Endothelial cell (in vitro differentiated cells): ENCODE results near the gene C19orf67. TPM values are rescaled to one million over a fixed set of nuclear protein-coding genes. Genes with fewer than 3 reads are reported as not detected.
"Not testable (repeated sequence)": the region's sequence is repeated elsewhere in the genome, so short reads cannot be mapped to it uniquely, and the experiment has no call there.

Source experiments
- DNase-seq: peaks from one replicate; pipeline ENCODE4 v3.0.0; 2021; ENCODE audit warnings: low spot score
- H3K27ac Mint-ChIP-seq: one replicate; pipeline ENCODE4 v1.8.0; 2021; ENCODE audit warnings: mixed read lengths, inconsistent platforms; ENCODE audit not compliant: unreplicated experiment
- H3K27me3 Mint-ChIP-seq: one replicate; pipeline ENCODE4 v1.8.0; 2021; ENCODE audit warnings: mild to moderate bottlenecking, moderate library complexity, mixed read lengths, inconsistent platforms; ENCODE audit not compliant: unreplicated experiment
- H3K36me3 Mint-ChIP-seq: one replicate; pipeline ENCODE4 v1.8.0; 2021; ENCODE audit warnings: mild to moderate bottlenecking, low read depth, mixed read lengths, inconsistent platforms; ENCODE audit not compliant: unreplicated experiment
- H3K4me1 Mint-ChIP-seq: one replicate; pipeline ENCODE4 v1.8.0; 2021; ENCODE audit warnings: mild to moderate bottlenecking, mixed read lengths, inconsistent platforms; ENCODE audit not compliant: unreplicated experiment
- H3K4me3 Mint-ChIP-seq: one replicate; pipeline ENCODE4 v1.8.0; 2021; ENCODE audit warnings: mild to moderate bottlenecking, mixed read lengths, inconsistent platforms; ENCODE audit not compliant: unreplicated experiment
- H3K9me3 Mint-ChIP-seq: one replicate; pipeline ENCODE4 v1.8.0; 2021; ENCODE audit warnings: mixed read lengths, inconsistent platforms; ENCODE audit not compliant: unreplicated experiment
- total RNA-seq: library from RNA; stranded (reverse); fragmentation: NEBNext Ultra II Directional; extraction: Animal tissue kit (Norgen Biotek cat#: 25700); gene quantifications from one replicate; pipeline ENCODE4 v1.2.1, GENCODE V29; 2021; ENCODE audit not compliant: unreplicated experiment
- TF ChIP-seq, protein P1 (sequence below): fragments of 200-600 bp; sonication (generic); IDR thresholded peaks from one replicate; pipeline ENCODE4 v1.5.0; 2021; ENCODE audit warnings: antibody characterized with exemption; ENCODE audit not compliant: unreplicated experiment

Gene C19orf67
- total RNA-seq, 1 donor from 2014 or later = not detected

DNA sequence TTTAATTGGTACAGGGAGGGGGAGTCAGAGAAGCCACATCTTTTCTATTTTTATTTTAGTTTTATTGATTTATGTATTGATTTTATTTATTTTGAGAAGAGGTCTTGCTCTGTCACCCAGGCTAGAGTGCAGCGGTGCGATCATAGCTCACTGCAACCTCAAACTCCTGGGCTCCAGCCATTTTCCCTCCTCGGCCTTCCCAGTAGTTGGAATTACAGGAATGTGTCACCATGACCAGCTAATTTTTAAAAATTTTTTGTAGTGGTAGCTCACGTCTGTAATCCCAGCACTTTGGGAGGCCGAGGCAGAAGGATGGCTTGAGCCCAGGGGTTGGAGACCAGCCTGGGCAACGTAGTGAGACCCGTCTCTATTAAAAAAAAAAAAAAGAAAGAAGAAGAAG lies 49.9 kb downstream of the C19orf67 start:
- H3K9me3 Mint-ChIP-seq = no peaks in the 10 kb centered on the region
- H3K36me3 Mint-ChIP-seq = no peaks in the 10 kb centered on the region
- no peak overlapping the region for H3K27ac Mint-ChIP-seq
- TF ChIP-seq, protein P1, sequence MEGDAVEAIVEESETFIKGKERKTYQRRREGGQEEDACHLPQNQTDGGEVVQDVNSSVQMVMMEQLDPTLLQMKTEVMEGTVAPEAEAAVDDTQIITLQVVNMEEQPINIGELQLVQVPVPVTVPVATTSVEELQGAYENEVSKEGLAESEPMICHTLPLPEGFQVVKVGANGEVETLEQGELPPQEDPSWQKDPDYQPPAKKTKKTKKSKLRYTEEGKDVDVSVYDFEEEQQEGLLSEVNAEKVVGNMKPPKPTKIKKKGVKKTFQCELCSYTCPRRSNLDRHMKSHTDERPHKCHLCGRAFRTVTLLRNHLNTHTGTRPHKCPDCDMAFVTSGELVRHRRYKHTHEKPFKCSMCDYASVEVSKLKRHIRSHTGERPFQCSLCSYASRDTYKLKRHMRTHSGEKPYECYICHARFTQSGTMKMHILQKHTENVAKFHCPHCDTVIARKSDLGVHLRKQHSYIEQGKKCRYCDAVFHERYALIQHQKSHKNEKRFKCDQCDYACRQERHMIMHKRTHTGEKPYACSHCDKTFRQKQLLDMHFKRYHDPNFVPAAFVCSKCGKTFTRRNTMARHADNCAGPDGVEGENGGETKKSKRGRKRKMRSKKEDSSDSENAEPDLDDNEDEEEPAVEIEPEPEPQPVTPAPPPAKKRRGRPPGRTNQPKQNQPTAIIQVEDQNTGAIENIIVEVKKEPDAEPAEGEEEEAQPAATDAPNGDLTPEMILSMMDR = no peak
- peaks cover 10% of the 10 kb centered on the region for H3K27me3 Mint-ChIP-seq
- no peak for DNase-seq
- H3K4me1 Mint-ChIP-seq = peaks cover 3% of the 10 kb centered on the region
- no peak overlapping the region for H3K4me3 Mint-ChIP-seq

DNA sequence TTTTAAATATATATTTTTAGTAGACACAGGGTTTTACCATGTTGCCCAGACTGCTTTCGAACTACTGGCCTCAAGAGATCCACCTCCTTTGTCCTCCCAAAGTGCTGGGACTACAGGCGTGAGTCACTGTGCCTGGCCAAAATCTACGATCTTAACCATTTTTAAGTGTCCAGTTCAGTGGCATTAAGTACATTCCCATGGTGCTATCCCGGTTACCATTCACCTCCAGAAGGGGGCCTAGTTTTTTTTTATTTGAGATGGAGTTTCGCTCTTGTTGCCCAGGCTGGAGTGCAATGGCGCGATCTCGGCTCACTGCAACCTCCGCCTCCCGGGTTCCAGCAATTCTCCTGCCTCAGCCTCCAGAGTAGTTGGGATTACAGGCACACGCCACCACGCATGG lies 50.4 kb downstream of the C19orf67 start:
- H3K36me3 Mint-ChIP-seq, DNase-seq, H3K4me1 Mint-ChIP-seq, H3K27ac Mint-ChIP-seq, H3K4me3 Mint-ChIP-seq, H3K9me3 Mint-ChIP-seq: not testable (repeated sequence)
- H3K27me3 Mint-ChIP-seq = peaks cover 10% of the 10 kb centered on the region

DNA sequence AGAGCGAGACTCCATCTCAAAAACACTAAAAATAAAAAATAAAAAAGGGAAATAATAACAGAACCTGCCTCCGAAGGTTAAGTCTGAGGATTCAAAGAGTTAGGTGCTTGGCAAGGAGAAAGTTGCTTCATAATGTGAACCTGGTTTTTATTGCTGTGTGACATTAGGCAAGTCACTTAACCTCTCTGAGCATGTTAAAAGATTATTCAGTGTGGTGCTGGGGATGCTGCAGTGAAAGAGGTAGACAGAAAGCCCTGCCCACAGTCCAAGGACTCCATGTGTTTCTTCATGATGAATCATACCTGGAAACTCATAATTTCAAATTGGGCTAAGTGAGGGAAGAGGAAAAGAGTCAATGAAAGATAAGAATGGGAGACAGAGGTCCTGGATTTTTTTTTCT lies 51.6 kb downstream of the C19orf67 start:
- H3K27me3 Mint-ChIP-seq = peaks cover 13% of the 10 kb centered on the region
- H3K27ac Mint-ChIP-seq = peak overlapping the region; percentile 32
- DNase-seq = no peak
- TF ChIP-seq, protein P1 = no peak
- no peaks in the 10 kb centered on the region for H3K36me3 Mint-ChIP-seq
- H3K4me1 Mint-ChIP-seq = peaks cover 3% of the 10 kb centered on the region
- no peaks in the 10 kb centered on the region for H3K9me3 Mint-ChIP-seq
- H3K4me3 Mint-ChIP-seq = no peak overlapping the region

DNA sequence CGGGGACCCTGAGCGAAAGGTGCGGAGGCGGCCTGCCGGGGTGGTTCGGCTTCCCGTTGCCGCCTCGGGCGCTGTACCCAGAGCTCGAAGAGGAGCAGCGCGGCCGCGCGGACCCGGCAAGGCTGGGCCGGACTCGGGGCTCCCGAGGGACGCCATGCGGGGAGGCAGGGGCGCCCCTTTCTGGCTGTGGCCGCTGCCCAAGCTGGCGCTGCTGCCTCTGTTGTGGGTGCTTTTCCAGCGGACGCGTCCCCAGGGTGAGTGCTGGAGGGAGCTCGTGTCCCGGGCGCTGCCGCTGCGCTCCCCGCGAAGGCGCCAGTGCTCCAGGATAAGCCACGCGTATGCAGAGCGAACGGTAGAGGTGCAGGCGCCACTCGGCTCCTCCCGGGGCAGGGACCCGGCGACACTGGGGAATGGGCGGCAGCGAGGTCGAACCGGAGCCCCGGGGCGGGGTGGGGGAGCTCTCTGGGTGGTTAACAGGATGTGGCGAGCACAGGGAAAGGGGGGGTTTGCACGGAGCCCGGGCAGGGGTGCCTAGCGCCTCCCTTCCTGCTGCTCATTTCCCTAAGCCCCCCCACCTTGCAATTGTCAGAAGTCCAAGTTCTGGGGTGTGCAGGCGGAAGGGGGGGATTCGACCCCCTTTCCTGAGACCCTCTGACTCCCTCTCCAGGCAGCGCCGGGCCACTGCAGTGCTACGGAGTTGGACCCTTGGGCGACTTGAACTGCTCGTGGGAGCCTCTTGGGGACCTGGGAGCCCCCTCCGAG lies 53.7 kb downstream of the C19orf67 start, which contains the start of gene IL27RA:
IL27RA (plus strand) TSS at position 44 of the 762 bp plus-strand sequence; CDS start at position 155, 111 bp downstream.
- H3K27ac Mint-ChIP-seq = peak within 1 kb of the TSS; percentile 27

More for the DNA sequence above, 53.7 kb downstream of the C19orf67 start, which contains the start of gene IL27RA:
- TF ChIP-seq, protein P1 = peak; percentile 64
- DNase-seq = peak; percentile 52
- peaks cover 3% of the 10 kb centered on the region for H3K4me1 Mint-ChIP-seq
- H3K4me3 Mint-ChIP-seq = peak within 1 kb of the TSS; percentile 81
- H3K27me3 Mint-ChIP-seq = peaks cover 10% of the 10 kb centered on the region
- no peaks in the 10 kb centered on the region for H3K9me3 Mint-ChIP-seq
- no peaks in the 10 kb centered on the region for H3K36me3 Mint-ChIP-seq

Other genes starting within 250 kb of the C19orf67 start
- 0.69 TPM for gene NANOS3, start 208.6 kb downstream of the C19orf67 start, total RNA-seq
- 3.4 TPM for gene BRME1, start 179.7 kb downstream of the C19orf67 start, total RNA-seq
- gene CC2D1A, start 179.6 kb downstream of the C19orf67 start, total RNA-seq = 17.1 TPM
- gene PODNL1, start 147.4 kb downstream of the C19orf67 start, total RNA-seq = not detected
- gene DCAF15, start 133.3 kb downstream of the C19orf67 start, total RNA-seq = 53.0 TPM
- gene RFX1, start 79.5 kb downstream of the C19orf67 start, total RNA-seq = 16.2 TPM
- not detected for gene RLN3, start 57.6 kb downstream of the C19orf67 start, total RNA-seq
- 6.3 TPM for gene IL27RA, start 54.0 kb downstream of the C19orf67 start, total RNA-seq
- gene PALM3, start 23.7 kb downstream of the C19orf67 start, total RNA-seq = 0.90 TPM
- not detected for gene MISP3, start 13.0 kb downstream of the C19orf67 start, total RNA-seq
- 29.5 TPM for gene SAMD1, start 5.0 kb upstream of the C19orf67 start, total RNA-seq
- gene PRKACA, start 32.0 kb upstream of the C19orf67 start, total RNA-seq = 122 TPM
- gene ASF1B, start 50.8 kb upstream of the C19orf67 start, total RNA-seq = 7.1 TPM
- gene ADGRL1, start 120.4 kb upstream of the C19orf67 start, total RNA-seq = 32.9 TPM